GM19455 (cell line): Measurements from ENCODE around the gene TMEM35B.
"Not testable (repeated sequence)": the region's sequence is repeated elsewhere in the genome, so short reads cannot be mapped to it uniquely, and the experiment has no call there.

Experiments used
- ATAC-seq: cut with Tn5 transposase; IDR thresholded peaks from one replicate; pipeline ENCODE4 v1.9.1; 2021; ENCODE audit not compliant: unreplicated experiment

TMEM35B gene

DNA sequence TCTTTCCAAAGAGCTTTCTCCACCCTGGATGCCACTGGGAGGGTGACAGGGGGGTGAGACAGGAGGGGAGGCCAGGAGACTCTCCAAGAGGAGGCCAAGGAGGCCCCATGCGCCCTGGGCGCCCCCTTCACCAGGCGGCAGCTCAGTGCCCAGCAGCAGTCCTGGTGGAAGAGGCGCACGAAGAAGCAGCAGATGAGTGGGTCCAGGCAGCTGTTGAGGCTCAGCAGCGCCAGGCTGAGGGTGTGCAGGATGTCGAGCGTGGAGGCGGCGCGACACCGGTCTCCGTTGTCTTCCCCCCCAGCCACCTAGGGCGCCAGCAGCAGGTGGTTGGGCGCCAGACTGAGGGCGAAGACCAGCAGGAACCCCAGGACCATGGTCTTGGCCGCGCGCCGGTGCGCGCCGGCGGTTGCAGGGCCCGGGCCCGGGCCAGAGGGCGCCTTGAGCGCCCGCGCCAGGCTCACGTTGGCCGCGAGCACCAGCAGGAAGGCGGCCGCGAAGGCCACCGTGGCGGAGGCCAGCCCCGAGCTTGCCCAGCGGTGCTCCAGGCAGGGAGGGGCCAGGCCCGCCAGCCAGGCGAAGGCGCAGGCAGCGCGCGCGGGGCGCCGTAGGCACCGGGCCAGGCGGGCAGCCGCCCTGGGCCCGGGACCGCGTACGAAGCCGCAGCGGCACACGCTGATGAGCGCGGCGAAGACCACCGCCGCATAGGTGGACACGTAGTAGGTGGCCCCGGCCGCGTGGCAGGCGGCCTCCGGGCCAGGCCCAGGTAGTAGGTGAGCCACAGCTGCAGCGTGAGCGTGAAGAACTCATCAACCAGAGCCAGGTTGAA is 8.6 kb downstream of the TMEM35B start:
- ATAC-seq: no peak

- ATAC-seq: no peak
Observed at GRCh38 chr1:34975771-34976170, 9.4 kb downstream of the TMEM35B start.

GRCh38 chr1:34975338-34975737 is 9.8 kb downstream of the TMEM35B start:
- no peak for ATAC-seq

GRCh38 chr1:34974626-34975025 is 10.5 kb downstream of the TMEM35B start:
- no peak for ATAC-seq

- ATAC-seq: no peak
Observed at GRCh38 chr1:34973326-34973725, 11.8 kb downstream of the TMEM35B start.

- no peak for ATAC-seq
Observed at GRCh38 chr1:34970829-34971228, 14.3 kb downstream of the TMEM35B start.

- ATAC-seq: no peak
Observed at GRCh38 chr1:34970220-34970735, 14.9 kb downstream of the TMEM35B start.

DNA sequence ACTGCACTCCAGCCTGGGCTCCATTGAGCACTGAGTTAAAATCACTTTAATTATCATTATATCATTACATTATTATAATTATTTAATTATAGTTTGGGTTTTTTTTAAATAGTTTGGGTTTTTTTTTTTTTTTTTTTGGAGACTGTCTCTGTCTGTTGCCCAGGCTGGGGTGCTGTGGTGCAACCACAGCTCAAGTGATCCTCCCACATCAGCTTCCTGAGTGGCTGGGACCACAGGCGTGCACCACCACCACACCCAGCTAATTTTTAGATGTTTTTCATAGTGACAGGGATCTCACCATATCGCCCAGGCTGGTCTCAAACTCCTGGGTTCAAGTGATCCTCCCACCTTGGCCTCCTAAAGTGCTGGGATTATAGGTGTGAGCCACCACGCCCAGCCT is 16.9 kb downstream of the TMEM35B start:
- not testable (repeated sequence) for ATAC-seq

DNA sequence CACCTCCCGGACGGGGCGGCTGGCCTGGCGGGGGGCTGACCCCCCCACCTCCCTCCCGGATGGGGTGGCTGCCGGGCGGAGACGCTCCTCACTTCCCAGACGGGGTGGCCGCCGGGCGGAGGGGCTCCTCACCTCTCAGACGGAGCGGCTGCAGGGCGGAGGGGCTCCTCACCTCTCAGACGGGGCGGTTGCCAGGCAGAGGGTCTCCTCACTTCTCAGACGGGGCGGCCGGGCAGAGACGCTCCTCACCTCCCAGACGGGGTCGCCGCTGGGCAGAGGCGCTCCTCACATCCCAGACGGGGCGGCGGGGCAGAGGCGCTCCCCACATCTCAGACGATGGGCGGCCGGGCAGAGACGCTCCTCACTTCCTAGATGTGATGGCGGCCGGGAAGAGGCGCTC is 17.5 kb downstream of the TMEM35B start:
- not testable (repeated sequence) for ATAC-seq

DNA sequence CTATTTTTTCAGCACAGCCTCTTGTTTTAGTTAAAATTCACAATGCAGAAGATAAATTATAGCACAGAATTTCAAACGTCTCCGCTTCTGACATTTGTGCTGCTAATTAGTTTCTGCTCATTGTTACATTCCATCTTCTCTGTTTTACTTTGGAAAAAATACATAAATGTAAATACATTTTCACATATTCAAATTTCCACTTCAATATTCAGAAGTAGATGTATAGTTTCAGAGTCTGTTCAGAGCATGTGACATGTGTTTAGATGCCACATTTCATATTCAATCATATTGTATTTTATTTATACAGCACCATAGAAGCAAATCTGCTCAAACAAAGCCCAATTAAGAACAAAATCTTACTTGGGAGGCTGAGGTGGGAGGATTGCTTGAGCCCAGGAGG is 19.6 kb downstream of the TMEM35B start:
- no peak for ATAC-seq

GRCh38 chr1:34950428-34950827 is 34.7 kb downstream of the TMEM35B start:
- no peak for ATAC-seq

GRCh38 chr1:34948739-34949138 is 36.4 kb downstream of the TMEM35B start:
- not testable (repeated sequence) for ATAC-seq

DNA sequence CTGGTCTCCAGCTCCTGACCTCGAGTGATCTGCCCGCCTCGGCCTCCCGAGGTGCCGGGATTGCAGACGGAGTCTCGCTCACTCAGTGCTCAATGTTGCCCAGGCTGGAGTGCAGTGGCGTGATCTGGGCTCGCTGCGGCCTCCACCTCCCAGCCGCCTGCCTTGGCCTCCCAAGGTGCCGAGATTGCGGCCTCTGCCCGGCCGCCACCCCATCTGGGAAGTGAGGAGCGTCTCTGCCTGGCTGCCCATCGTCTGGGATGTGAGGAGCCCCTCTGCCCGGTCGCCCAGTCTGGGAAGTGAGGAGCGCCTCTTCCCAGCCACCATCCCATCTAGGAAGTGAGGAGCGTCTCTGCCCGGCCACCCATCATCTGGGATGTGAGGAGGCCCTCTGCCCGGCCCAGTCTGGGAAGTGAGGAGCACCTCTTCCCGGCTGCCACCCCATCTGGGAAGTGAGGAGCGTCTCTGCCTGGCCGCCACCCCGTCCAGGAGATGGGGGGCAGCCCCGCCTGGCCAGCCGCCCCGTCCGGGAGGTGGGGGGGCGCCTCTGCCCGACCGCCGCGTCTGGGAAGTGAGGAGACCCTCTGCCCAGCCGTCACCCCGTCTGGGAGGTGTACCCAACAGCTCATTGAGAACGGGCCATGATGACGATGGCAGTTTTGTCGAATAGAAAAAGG is 37.4 kb downstream of the TMEM35B start:
- ATAC-seq: not testable (repeated sequence)

DNA sequence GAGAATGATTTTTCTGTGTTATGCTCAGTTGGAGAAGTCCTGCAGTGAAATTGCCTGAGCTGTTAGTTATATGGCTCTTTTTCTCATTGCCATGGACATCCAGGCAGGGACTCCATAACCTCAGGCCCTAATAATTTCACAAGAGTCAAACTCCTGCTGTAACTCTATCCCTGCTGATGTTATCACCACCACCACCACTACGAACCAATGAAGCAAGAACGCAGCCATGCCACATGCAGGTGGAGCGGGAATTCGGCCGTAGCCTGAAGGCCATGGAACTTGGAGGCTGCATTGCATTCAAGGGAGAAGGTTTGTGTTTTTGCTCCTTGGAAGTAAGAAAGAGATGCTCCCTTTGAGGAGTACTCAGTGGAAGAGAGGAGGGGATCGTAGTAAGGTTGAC is 38.9 kb downstream of the TMEM35B start:
- ATAC-seq: no peak

GRCh38 chr1:34941798-34942197 is 43.3 kb downstream of the TMEM35B start:
- ATAC-seq: not testable (repeated sequence)
